HepG2 (cell line): Measurements from ENCODE around the gene PLEKHG4. TPM values are rescaled to one million over a fixed set of nuclear protein-coding genes. Genes with fewer than 3 reads are reported as not detected.

Source experiments
- ADNP ChIP-seq: sonication (generic); formaldehyde crosslinking; IDR thresholded peaks from 2 replicates; pipeline ENCODE4 v1.4.0; 2020; ENCODE audit warnings: missing genetic modification reagents
- ATF4 ChIP-seq, 2 experiments: fragments of 450-650 bp in 1 of 2; sonication (generic) in 1 of 2; formaldehyde crosslinking; IDR thresholded peaks; 2 replicates each; pipeline versions ENCODE4 v1.5.0 to v1.8.0; 2020 to 2022; ENCODE audit warnings: mild to moderate bottlenecking in 1 of 2, missing genetic modification reagents in 1 of 2
- BORCS8-MEF2B ChIP-seq: sonication (generic); formaldehyde crosslinking; IDR thresholded peaks from 2 replicates; pipeline ENCODE4 v1.8.0; 2022; ENCODE audit warnings: mild to moderate bottlenecking, missing genetic modification reagents
- GABPA ChIP-seq, 2 experiments: IDR thresholded peaks; 2 replicates each; pipeline ENCODE4 v1.6.1; 2011 to 2016; ENCODE audit warnings: low read depth in 2 of 2, low read length in 1 of 2, missing biosample characterization in 1 of 2, missing genetic modification characterization in 1 of 2
- GZF1 ChIP-seq: sonication (generic); formaldehyde crosslinking; IDR thresholded peaks from 2 replicates; pipeline ENCODE4 v1.5.1; 2020; ENCODE audit warnings: mild to moderate bottlenecking, missing genetic modification reagents
- HOXD1 ChIP-seq: sonication (generic); formaldehyde crosslinking; IDR thresholded peaks from 2 replicates; pipeline ENCODE4 v1.5.0; 2020; ENCODE audit warnings: missing genetic modification reagents
- REPIN1 ChIP-seq: sonication (generic); formaldehyde crosslinking; IDR thresholded peaks from 2 replicates; pipeline ENCODE4 v1.8.0; 2022; ENCODE audit warnings: missing genetic modification reagents, low read depth, mild to moderate bottlenecking, borderline replicate concordance
- SMARCE1 ChIP-seq: fragments of 450-650 bp; IDR thresholded peaks from 2 replicates; pipeline ENCODE4 v1.6.1; 2017; ENCODE audit warnings: borderline replicate concordance
- TOE1 ChIP-seq: sonication (generic); formaldehyde crosslinking; IDR thresholded peaks from 2 replicates; pipeline ENCODE4 v1.4.0; 2020; ENCODE audit warnings: mild to moderate bottlenecking, missing genetic modification reagents
- ZBTB4 ChIP-seq: sonication (generic); formaldehyde crosslinking; IDR thresholded peaks from 2 replicates; pipeline ENCODE4 v1.4.0; 2020; ENCODE audit warnings: missing genetic modification reagents, mild to moderate bottlenecking, borderline replicate concordance
- ZHX1 ChIP-seq: sonication (generic); formaldehyde crosslinking; IDR thresholded peaks from 2 replicates; pipeline ENCODE4 v1.8.1; 2022; ENCODE audit warnings: low read depth, mild to moderate bottlenecking, missing genetic modification reagents
- ZNF501 ChIP-seq: sonication (generic); formaldehyde crosslinking; IDR thresholded peaks from 2 replicates; pipeline ENCODE4 v1.5.1; 2020; ENCODE audit warnings: mild to moderate bottlenecking, moderate library complexity, missing genetic modification reagents
- ZNF629 ChIP-seq: sonication (generic); formaldehyde crosslinking; conservative IDR thresholded peaks from 2 replicates; pipeline ENCODE4 v1.5.0; 2020; ENCODE audit warnings: missing genetic modification reagents
- ZNF83 ChIP-seq: sonication (generic); formaldehyde crosslinking; IDR thresholded peaks from 2 replicates; pipeline ENCODE4 v1.4.0; 2020; ENCODE audit warnings: missing genetic modification reagents, mild to moderate bottlenecking, borderline replicate concordance
- ZSCAN9 ChIP-seq: IDR thresholded peaks from 2 replicates; pipeline ENCODE4 v1.6.1; 2016; ENCODE audit warnings: borderline replicate concordance
- polyA plus RNA-seq, 8 experiments: library from polyadenylated mRNA; depleted of rRNA in 3 of 8; stranded (reverse) in 7 of 8; unstranded in 1 of 8; fragments of >200 nt; fragmentation: Illumina TruSeq in 4 of 8; extraction: Trizol in 4 of 8; gene quantifications; 2 replicates each; pipeline versions ENCODE4 v1.2.1 to v1.2.3, GENCODE V29; 2011 to 2016; ENCODE audit warnings: low read depth in 4 of 8, missing spikeins in 1 of 8, mixed read lengths in 1 of 8; ENCODE audit not compliant: insufficient read depth in 1 of 8
- total RNA-seq, 5 experiments: library from RNA; depleted of rRNA; stranded (reverse); fragments of >200 nt; fragmentation: Illumina TruSeq; extraction: Trizol; gene quantifications; 2 replicates each; pipeline ENCODE4 v1.2.3, GENCODE V29; 2016; ENCODE audit warnings: low read depth in 1 of 5
- TF ChIP-seq, protein P1 (sequence below): sonication (generic); formaldehyde crosslinking; IDR thresholded peaks from 2 replicates; pipeline ENCODE4 v1.9.0; 2021; ENCODE audit warnings: missing genetic modification reagents, borderline replicate concordance
- TF ChIP-seq, protein P2 (sequence below): sonication (generic); formaldehyde crosslinking; IDR thresholded peaks from 2 replicates; pipeline ENCODE4 v1.4.0; 2020; ENCODE audit warnings: missing genetic modification reagents

PLEKHG4 gene
- total and polyA plus RNA-seq, 2 of the 13 experiments (the other 11 are each of a cell fraction or from before 2014, with no cell fraction given) = 7.1 to 13.6 TPM

DNA sequence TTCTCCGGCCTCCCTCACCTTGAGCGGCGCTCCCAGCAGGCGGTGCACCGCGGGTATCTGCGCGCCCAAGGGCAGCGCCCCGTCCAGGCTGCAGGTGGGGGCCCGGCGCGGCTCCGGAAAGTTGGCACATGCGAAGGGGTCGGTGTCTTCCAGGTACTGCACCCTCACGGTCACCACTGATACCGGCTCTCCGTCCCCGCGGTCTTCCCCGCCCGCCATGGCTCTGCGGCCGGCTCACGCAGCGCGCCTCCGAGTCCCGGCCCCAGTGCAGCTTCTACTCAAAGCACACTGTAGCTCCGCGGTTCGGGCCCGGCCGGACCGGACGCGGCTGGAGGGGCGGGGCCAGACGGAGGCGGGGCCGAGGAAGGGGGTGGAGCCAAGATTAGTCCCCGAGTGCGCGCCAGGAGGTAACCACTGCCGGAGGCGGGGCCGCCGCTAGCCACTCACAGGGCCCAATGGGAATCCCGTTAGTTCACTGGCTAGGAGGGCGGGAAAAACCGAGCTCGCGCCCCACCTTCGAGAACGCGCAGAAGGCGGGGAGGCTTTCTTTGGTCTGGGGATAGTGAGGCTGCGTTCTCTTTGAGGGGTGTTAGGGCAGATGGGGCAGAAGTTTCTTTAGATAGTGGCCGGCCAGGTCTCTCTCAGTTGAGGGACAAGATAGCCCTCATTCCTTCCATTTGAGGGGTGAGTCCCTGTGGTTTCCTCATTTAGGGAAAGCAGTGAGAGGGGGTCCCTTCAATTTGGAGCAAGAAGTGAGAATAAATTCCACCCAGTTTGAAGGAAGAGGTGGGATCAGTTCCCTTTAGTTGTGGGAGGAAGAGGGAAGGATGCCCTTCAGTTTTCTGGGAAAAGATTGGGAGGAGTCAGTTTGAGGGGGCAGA is 31.9 kb upstream of the PLEKHG4 start, which contains the start of gene FHOD1 (continued):
- TF ChIP-seq ZNF83 (CRISPR knock-in tag) = 0 out of 2 replicates have a peak, but pooled peaks have one; percentile 9
- TF ChIP-seq SMARCE1 = no peak
- TF ChIP-seq, protein P1, sequence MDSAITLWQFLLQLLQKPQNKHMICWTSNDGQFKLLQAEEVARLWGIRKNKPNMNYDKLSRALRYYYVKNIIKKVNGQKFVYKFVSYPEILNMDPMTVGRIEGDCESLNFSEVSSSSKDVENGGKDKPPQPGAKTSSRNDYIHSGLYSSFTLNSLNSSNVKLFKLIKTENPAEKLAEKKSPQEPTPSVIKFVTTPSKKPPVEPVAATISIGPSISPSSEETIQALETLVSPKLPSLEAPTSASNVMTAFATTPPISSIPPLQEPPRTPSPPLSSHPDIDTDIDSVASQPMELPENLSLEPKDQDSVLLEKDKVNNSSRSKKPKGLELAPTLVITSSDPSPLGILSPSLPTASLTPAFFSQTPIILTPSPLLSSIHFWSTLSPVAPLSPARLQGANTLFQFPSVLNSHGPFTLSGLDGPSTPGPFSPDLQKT (CRISPR knock-in tag) = no peak
- peak; percentile 92 for TF ChIP-seq BORCS8-MEF2B (CRISPR knock-in tag)
- peak; percentile 25; the same call in 1 of the 2 replicates for TF ChIP-seq ZBTB4 (CRISPR knock-in tag)
- TF ChIP-seq, protein P2, sequence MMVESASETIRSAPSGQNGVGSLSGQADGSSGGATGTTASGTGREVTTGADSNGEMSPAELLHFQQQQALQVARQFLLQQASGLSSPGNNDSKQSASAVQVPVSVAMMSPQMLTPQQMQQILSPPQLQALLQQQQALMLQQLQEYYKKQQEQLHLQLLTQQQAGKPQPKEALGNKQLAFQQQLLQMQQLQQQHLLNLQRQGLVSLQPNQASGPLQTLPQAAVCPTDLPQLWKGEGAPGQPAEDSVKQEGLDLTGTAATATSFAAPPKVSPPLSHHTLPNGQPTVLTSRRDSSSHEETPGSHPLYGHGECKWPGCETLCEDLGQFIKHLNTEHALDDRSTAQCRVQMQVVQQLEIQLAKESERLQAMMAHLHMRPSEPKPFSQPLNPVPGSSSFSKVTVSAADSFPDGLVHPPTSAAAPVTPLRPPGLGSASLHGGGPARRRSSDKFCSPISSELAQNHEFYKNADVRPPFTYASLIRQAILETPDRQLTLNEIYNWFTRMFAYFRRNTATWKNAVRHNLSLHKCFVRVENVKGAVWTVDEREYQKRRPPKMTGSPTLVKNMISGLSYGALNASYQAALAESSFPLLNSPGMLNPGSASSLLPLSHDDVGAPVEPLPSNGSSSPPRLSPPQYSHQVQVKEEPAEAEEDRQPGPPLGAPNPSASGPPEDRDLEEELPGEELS (CRISPR knock-in tag) = no peak
- TF ChIP-seq ZNF629 (CRISPR knock-in tag) = no peak
- TF ChIP-seq ATF4 (CRISPR knock-in tag; IDR thresholded peaks at IDR 0.05) = 0 out of 4 replicates have a peak, but pooled peaks of 1 of the 2 experiments have one; percentile 42
- peak; percentile 85; the same call in 1 of the 2 replicates for TF ChIP-seq REPIN1 (CRISPR knock-in tag)
- TF ChIP-seq HOXD1 (CRISPR knock-in tag) = peak; percentile 69; the same call in 1 of the 2 replicates
- no peak for TF ChIP-seq GZF1
- 0 out of 2 replicates have a peak, but pooled peaks have one; percentile 74 for TF ChIP-seq TOE1 (CRISPR knock-in tag)
- TF ChIP-seq GABPA (IDR thresholded peaks at IDR 0.05; ENCODE audit: low read depth, low read length) = no peak
- TF ChIP-seq GABPA (CRISPR knock-in tag; IDR thresholded peaks at IDR 0.05; ENCODE audit: low read depth) = no peak
- TF ChIP-seq ADNP (CRISPR knock-in tag) = no peak
- TF ChIP-seq ZSCAN9 (CRISPR knock-in tag) = peak; percentile 86
- 0 out of 2 replicates have a peak, but pooled peaks have one; percentile 25 for TF ChIP-seq ZHX1
- TF ChIP-seq ZNF501 (CRISPR knock-in tag) = peak; percentile 86
